Measurements from ENCODE around the gene RAB19. TPM values are rescaled to one million over a fixed set of nuclear protein-coding genes. Genes with fewer than 3 reads are reported as not detected.
A peak's percentile ranks its signal among the peaks of the same experiment; 100 is the strongest.

Gene RAB19
- total and polyA plus RNA-seq, 4 donors = 0.24 to 3.2 (median 2.0) TPM

DNA sequence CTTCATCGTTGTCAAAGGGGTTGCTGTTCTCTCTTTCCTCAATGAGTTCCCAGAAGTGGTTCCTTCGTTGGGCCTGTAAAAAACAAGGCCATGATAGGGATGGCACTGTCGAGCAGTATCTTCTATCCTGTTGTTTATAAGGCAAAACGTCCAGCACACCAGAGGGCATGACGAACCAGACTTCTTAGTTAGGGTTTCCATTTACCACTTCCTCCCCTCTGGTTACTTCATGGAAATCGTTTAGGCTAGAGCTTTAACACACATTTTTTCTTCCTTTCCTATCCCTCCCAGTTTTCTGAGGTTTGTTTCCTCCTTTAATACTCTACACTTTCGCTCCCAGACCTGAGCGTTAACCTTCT lies 50.8 kb downstream of the RAB19 start:
- Histone ChIP-seq H3K9me3 (ENCODE audit: control insufficient read depth in 4 of 4, insufficient read depth in 3 of 4, low read length in 3 of 4) (no peaks in the 10 kb centered on the region), H3K27ac (ENCODE audit: low read depth in 1 of 2, low read length in 1 of 2) (no peak overlapping the region), H3K36me3 (ENCODE audit: control insufficient read depth in 4 of 4, insufficient read depth in 4 of 4, low read length in 4 of 4) (peaks cover 20 to 38% (median 35%) of the 10 kb centered on the region in 4 donors), H3K27me3 (ENCODE audit: control insufficient read depth in 3 of 3, insufficient read depth in 3 of 3, low read length in 2 of 3) (no peaks in the 10 kb centered on the region), H3K4me3 (no peak overlapping the region), H3K4me1 (ENCODE audit: control insufficient read depth in 5 of 5, insufficient read depth in 5 of 5, low read length in 5 of 5) (peaks cover 0 to 4% (median 0%) of the 10 kb centered on the region in 5 donors), H3K9ac (ENCODE audit: insufficient read depth in 1 of 2, low read length in 2 of 2) (no peak overlapping the region)
- TF ChIP-seq, protein P1, sequence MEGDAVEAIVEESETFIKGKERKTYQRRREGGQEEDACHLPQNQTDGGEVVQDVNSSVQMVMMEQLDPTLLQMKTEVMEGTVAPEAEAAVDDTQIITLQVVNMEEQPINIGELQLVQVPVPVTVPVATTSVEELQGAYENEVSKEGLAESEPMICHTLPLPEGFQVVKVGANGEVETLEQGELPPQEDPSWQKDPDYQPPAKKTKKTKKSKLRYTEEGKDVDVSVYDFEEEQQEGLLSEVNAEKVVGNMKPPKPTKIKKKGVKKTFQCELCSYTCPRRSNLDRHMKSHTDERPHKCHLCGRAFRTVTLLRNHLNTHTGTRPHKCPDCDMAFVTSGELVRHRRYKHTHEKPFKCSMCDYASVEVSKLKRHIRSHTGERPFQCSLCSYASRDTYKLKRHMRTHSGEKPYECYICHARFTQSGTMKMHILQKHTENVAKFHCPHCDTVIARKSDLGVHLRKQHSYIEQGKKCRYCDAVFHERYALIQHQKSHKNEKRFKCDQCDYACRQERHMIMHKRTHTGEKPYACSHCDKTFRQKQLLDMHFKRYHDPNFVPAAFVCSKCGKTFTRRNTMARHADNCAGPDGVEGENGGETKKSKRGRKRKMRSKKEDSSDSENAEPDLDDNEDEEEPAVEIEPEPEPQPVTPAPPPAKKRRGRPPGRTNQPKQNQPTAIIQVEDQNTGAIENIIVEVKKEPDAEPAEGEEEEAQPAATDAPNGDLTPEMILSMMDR (IDR thresholded peaks at IDR 0.05; ENCODE audit: control extremely low read depth, extremely low read depth) = no peak
- no peak for ATAC-seq (ENCODE audit: insufficient read depth, low FRiP score)
- DNase-seq = no peak
- WGBS, 2 donors = 71 to 76% methylated on average over 8 of the region's 8 CpGs

DNA sequence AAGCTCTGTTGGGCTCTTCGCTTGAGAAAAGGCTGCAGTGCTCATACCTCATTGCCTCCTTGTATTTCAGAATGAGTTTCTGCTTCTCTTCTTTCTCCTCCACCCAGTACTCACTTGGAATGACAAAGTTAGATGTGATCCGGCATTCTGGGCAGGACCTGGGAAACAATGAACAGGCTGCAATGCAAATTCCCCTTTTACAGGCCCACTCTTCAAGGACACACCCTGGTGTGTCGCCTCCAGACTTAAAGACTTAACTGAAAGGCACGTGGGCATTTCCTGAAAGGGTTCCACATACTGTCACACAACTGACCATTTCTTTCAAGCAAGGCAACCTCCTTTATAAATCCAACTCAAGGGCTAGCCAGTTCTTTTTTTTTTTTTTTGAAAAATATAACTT lies 51.9 kb downstream of the RAB19 start:
- WGBS, 2 donors = 57 to 65% methylated on average over 4 of the region's 4 CpGs
- no peak for ATAC-seq (ENCODE audit: insufficient read depth, low FRiP score)

DNA sequence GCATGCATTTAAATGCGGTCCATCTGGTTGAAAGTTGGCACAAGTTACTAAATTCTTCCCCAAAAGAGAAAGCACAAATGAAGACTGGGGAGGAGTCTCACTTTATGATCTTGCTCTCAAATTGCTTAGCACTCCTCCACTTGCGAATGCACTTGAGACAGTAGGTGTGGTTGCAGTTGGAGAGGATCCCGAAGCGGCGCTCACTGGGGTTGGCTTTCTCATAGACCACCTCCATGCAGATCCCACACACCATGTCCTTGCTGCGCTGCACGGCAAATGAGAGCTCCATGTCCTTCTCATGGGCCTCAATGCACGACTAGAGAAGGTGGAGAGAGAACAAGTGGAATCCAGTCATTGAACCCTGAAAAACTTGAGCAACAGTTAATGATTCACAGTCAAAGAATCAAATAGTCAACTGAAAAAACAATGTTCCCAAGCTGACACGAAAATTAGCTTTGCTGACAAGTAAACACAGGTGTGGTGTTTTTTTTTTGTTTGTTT lies 52.7 kb downstream of the RAB19 start:
- no peaks in the 10 kb centered on the region for H3K9me3 ChIP-seq (ENCODE audit: control insufficient read depth in 4 of 4, insufficient read depth in 3 of 4, low read length in 3 of 4)
- WGBS, 2 donors = 77 to 91% methylated on average over 9 of the region's 9 CpGs
- no peak overlapping the region for H3K9ac ChIP-seq (ENCODE audit: insufficient read depth in 1 of 2, low read length in 2 of 2)
- peaks cover 22 to 46% (median 37%) of the 10 kb centered on the region in 4 donors for H3K36me3 ChIP-seq (ENCODE audit: control insufficient read depth in 4 of 4, insufficient read depth in 4 of 4, low read length in 4 of 4)
- TF ChIP-seq, protein P1 (IDR thresholded peaks at IDR 0.05; ENCODE audit: control extremely low read depth, extremely low read depth) = no peak
- no peaks in the 10 kb centered on the region for H3K27me3 ChIP-seq (ENCODE audit: control insufficient read depth in 3 of 3, insufficient read depth in 3 of 3, low read length in 2 of 3)
- H3K27ac ChIP-seq (ENCODE audit: low read depth in 1 of 2, low read length in 1 of 2) = no peak overlapping the region
- H3K4me3 ChIP-seq = no peak overlapping the region
- peaks cover 0 to 2% (median 0%) of the 10 kb centered on the region in 5 donors for H3K4me1 ChIP-seq (ENCODE audit: control insufficient read depth in 5 of 5, insufficient read depth in 5 of 5, low read length in 5 of 5)
- DNase-seq (no peak), ATAC-seq (ENCODE audit: insufficient read depth, low FRiP score) (peak; percentile 27)

More for the DNA sequence above, 51.9 kb downstream of the RAB19 start:
- Histone ChIP-seq H3K9ac (ENCODE audit: insufficient read depth in 1 of 2, low read length in 2 of 2) (no peak overlapping the region), H3K27ac (ENCODE audit: low read depth in 1 of 2, low read length in 1 of 2) (no peak overlapping the region), H3K4me3 (no peak overlapping the region), H3K4me1 (ENCODE audit: control insufficient read depth in 5 of 5, insufficient read depth in 5 of 5, low read length in 5 of 5) (peaks cover 0 to 2% (median 0%) of the 10 kb centered on the region in 5 donors), H3K36me3 (ENCODE audit: control insufficient read depth in 4 of 4, insufficient read depth in 4 of 4, low read length in 4 of 4) (peaks cover 22 to 43% (median 36%) of the 10 kb centered on the region in 4 donors), H3K27me3 (ENCODE audit: control insufficient read depth in 3 of 3, insufficient read depth in 3 of 3, low read length in 2 of 3) (no peaks in the 10 kb centered on the region), H3K9me3 (ENCODE audit: control insufficient read depth in 4 of 4, insufficient read depth in 3 of 4, low read length in 3 of 4) (no peaks in the 10 kb centered on the region)
- DNase-seq = no peak
- TF ChIP-seq, protein P1 (IDR thresholded peaks at IDR 0.05; ENCODE audit: control extremely low read depth, extremely low read depth) = no peak

DNA sequence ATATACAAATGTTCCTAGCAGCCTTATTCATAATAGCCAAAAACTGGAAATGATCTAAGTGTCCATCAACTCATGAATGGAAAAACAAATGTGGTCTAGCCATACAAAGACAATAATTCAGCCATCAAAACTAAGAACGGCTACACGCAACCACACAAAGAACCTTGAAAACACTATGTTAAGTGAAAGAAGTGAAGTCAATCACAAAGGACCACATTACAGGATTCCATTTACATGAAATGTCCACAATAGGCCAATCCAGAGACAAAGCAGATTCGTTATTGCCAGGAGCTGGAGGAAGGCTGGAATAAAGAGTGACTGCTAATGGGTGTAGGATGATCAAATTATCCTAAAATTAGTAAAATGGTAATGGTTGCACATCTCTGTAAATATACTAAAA lies 54.3 kb downstream of the RAB19 start:
- TF ChIP-seq, protein P1 (IDR thresholded peaks at IDR 0.05; ENCODE audit: control extremely low read depth, extremely low read depth) = no peak
- Histone ChIP-seq H3K9ac (ENCODE audit: insufficient read depth in 1 of 2, low read length in 2 of 2) (no peak overlapping the region), H3K36me3 (ENCODE audit: control insufficient read depth in 4 of 4, insufficient read depth in 4 of 4, low read length in 4 of 4) (peaks cover 22 to 50% (median 37%) of the 10 kb centered on the region in 4 donors), H3K27me3 (ENCODE audit: control insufficient read depth in 3 of 3, insufficient read depth in 3 of 3, low read length in 2 of 3) (no peaks in the 10 kb centered on the region), H3K27ac (ENCODE audit: low read depth in 1 of 2, low read length in 1 of 2) (no peak overlapping the region), H3K4me3 (no peak overlapping the region), H3K4me1 (ENCODE audit: control insufficient read depth in 5 of 5, insufficient read depth in 5 of 5, low read length in 5 of 5) (peaks cover 0 to 2% (median 0%) of the 10 kb centered on the region in 5 donors), H3K9me3 (ENCODE audit: control insufficient read depth in 4 of 4, insufficient read depth in 3 of 4, low read length in 3 of 4) (no peaks in the 10 kb centered on the region)
- DNase-seq (no peak), ATAC-seq (ENCODE audit: insufficient read depth, low FRiP score) (no peak)
- 90 to 93% methylated on average over 3 of the region's 3 CpGs for WGBS, 2 donors

All from lung (tissue), 12 donors.